ENCODE measurements around the gene SGSH.

Gene SGSH

GRCh38 chr17:80163336-80163735, 56.8 kb downstream of the SGSH start:
- Histone ChIP-seq H3K36me3 (no peaks in the 10 kb centered on the region), H3K9me3 (no peaks in the 10 kb centered on the region), H3K4me3 (no peak overlapping the region), H3K27me3 (peaks cover 0 to 30% of the 10 kb centered on the region in 2 donors), H3K27ac (no peak overlapping the region), H3K4me1 (no peaks in the 10 kb centered on the region)
- TF ChIP-seq CTCF (IDR thresholded peaks at IDR 0.05) = no peak
- intact Hi-C loops (cut with DNase I; ENCODE audit: low total_unique reads) = no loop called here
- no peak for DNase-seq

GRCh38 chr17:80160536-80160935, 59.6 kb downstream of the SGSH start:
- H3K4me3 ChIP-seq = no peak overlapping the region
- H3K27me3 ChIP-seq = peaks cover 0 to 19% of the 10 kb centered on the region in 2 donors
- DNase-seq = no peak
- intact Hi-C loops (cut with DNase I; ENCODE audit: low total_unique reads) = no loop called here
- TF ChIP-seq CTCF (IDR thresholded peaks at IDR 0.05) = no peak
- H3K36me3 ChIP-seq = no peaks in the 10 kb centered on the region
- peaks cover 0 to 3% (median 0%) of the 10 kb centered on the region in 3 donors for H3K9me3 ChIP-seq
- no peak overlapping the region for H3K27ac ChIP-seq
- no peaks in the 10 kb centered on the region for H3K4me1 ChIP-seq

Measured in tibial artery (tissue), 4 donors.